ENCODE results near the gene UNKL.

The UNKL gene

GRCh38 chr16:1380195-1380594 lies 34.3 kb downstream of the UNKL start:
- no peak for TF ChIP-seq POLR2AphosphoS5 (IDR thresholded peaks at IDR 0.05; ENCODE audit: low read depth, low read length)
- no peak for TF ChIP-seq TAF1 (IDR thresholded peaks at IDR 0.05; ENCODE audit: borderline replicate concordance, insufficient read depth, low read length)
- no peak for TF ChIP-seq SIN3A (IDR thresholded peaks at IDR 0.05; ENCODE audit: borderline replicate concordance, insufficient read depth, low read length)
- no peak for TF ChIP-seq FOXP2 (optimal IDR thresholded peaks at IDR 0.05; ENCODE audit: borderline replicate concordance, extremely low read depth, extremely low read length, insufficient read depth)
- TF ChIP-seq REST (IDR thresholded peaks at IDR 0.05; ENCODE audit: insufficient read depth in 1 of 2, low read depth in 2 of 2, low read length in 2 of 2), result no peak

- TF ChIP-seq SIN3A (IDR thresholded peaks at IDR 0.05; ENCODE audit: borderline replicate concordance, insufficient read depth, low read length), result no peak
- peak in 1 of 2 experiments; percentile 44; a peak in 1 of 4 replicates for TF ChIP-seq REST (IDR thresholded peaks at IDR 0.05; ENCODE audit: insufficient read depth in 1 of 2, low read depth in 2 of 2, low read length in 2 of 2)
- TF ChIP-seq FOXP2 (optimal IDR thresholded peaks at IDR 0.05; ENCODE audit: borderline replicate concordance, extremely low read depth, extremely low read length, insufficient read depth), result no peak
- 0 out of 2 replicates have a peak, but pooled peaks have one; percentile 59 for TF ChIP-seq TAF1 (IDR thresholded peaks at IDR 0.05; ENCODE audit: borderline replicate concordance, insufficient read depth, low read length)
- peak; percentile 62 for TF ChIP-seq POLR2AphosphoS5 (IDR thresholded peaks at IDR 0.05; ENCODE audit: low read depth, low read length)
These were observed 35.0 kb downstream of the UNKL start for GRCh38 chr16:1379304-1380076.

- TF ChIP-seq FOXP2 (optimal IDR thresholded peaks at IDR 0.05; ENCODE audit: borderline replicate concordance, extremely low read depth, extremely low read length, insufficient read depth) (no peak), REST (IDR thresholded peaks at IDR 0.05; ENCODE audit: insufficient read depth in 1 of 2, low read depth in 2 of 2, low read length in 2 of 2) (no peak), TAF1 (IDR thresholded peaks at IDR 0.05; ENCODE audit: borderline replicate concordance, insufficient read depth, low read length) (no peak), POLR2AphosphoS5 (IDR thresholded peaks at IDR 0.05; ENCODE audit: low read depth, low read length) (no peak), SIN3A (IDR thresholded peaks at IDR 0.05; ENCODE audit: borderline replicate concordance, insufficient read depth, low read length) (no peak)
These were observed 35.6 kb downstream of the UNKL start for GRCh38 chr16:1378804-1379303.

GRCh38 chr16:1378087-1378803 lies 36.3 kb downstream of the UNKL start:
- TF ChIP-seq FOXP2 (optimal IDR thresholded peaks at IDR 0.05; ENCODE audit: borderline replicate concordance, extremely low read depth, extremely low read length, insufficient read depth), result no peak
- no peak for TF ChIP-seq POLR2AphosphoS5 (IDR thresholded peaks at IDR 0.05; ENCODE audit: low read depth, low read length)
- TF ChIP-seq SIN3A (IDR thresholded peaks at IDR 0.05; ENCODE audit: borderline replicate concordance, insufficient read depth, low read length), result no peak
- no peak for TF ChIP-seq TAF1 (IDR thresholded peaks at IDR 0.05; ENCODE audit: borderline replicate concordance, insufficient read depth, low read length)
- TF ChIP-seq REST (IDR thresholded peaks at IDR 0.05; ENCODE audit: insufficient read depth in 1 of 2, low read depth in 2 of 2, low read length in 2 of 2), result no peak
